Neuronal stem cell (in vitro differentiated cells): ENCODE data around the gene CXCL11.
"Not testable (repeated sequence)": the region's sequence is repeated elsewhere in the genome, so short reads cannot be mapped to it uniquely, and the experiment has no call there.

Experiments used
- DNase-seq: peaks from one replicate; pipeline ENCODE4 v3.0.0-alpha.2; 2013; ENCODE audit warnings: low spot score
- H2AFZ ChIP-seq: one replicate; pipeline ENCODE4 v1.6.1; 2013; ENCODE audit warnings: mild to moderate bottlenecking, low read length, inconsistent platforms
- H2AK5ac ChIP-seq: 2 replicates; pipeline ENCODE4 v1.6.1; 2013; ENCODE audit warnings: low read depth, mild to moderate bottlenecking, inconsistent platforms, low read length, moderate library complexity, mixed read lengths
- H2BK120ac ChIP-seq: 2 replicates; pipeline ENCODE4 v1.6.1; 2013; ENCODE audit warnings: low read depth, mild to moderate bottlenecking, inconsistent platforms, low read length, moderate library complexity, mixed read lengths
- H2BK12ac ChIP-seq: one replicate; pipeline ENCODE4 v1.6.1; 2013; ENCODE audit warnings: low read length, inconsistent platforms
- H2BK15ac ChIP-seq: 2 replicates; pipeline ENCODE4 v1.6.1; 2013; ENCODE audit warnings: mild to moderate bottlenecking, low read length, inconsistent platforms, mixed read lengths
- H2BK5ac ChIP-seq: one replicate; pipeline ENCODE4 v1.6.1; 2013; ENCODE audit warnings: inconsistent platforms, mild to moderate bottlenecking, low read length, moderate library complexity
- H3K14ac ChIP-seq: one replicate; pipeline ENCODE4 v1.6.1; 2013; ENCODE audit warnings: low read length, inconsistent platforms
- H3K18ac ChIP-seq: 2 replicates; pipeline ENCODE4 v1.6.1; 2013; ENCODE audit warnings: low read length, inconsistent platforms
- H3K23ac ChIP-seq: 2 replicates; pipeline ENCODE4 v1.6.1; 2013; ENCODE audit warnings: low read depth, mild to moderate bottlenecking, mixed read lengths, low read length, inconsistent platforms; ENCODE audit not compliant: poor library complexity
- H3K27ac ChIP-seq: replicated peaks from 3 replicates; pipeline ENCODE4 v1.5.1; 2013; ENCODE audit warnings: low read length, inconsistent platforms
- H3K27me3 ChIP-seq, 3 experiments: 2 replicates each; pipeline ENCODE4 v1.6.1; 2013; ENCODE audit warnings: low read length in 3 of 3, mild to moderate bottlenecking in 2 of 3, inconsistent platforms in 1 of 3, low read depth in 1 of 3, mixed read lengths in 1 of 3, moderate library complexity in 1 of 3; ENCODE audit not compliant: control insufficient read depth in 3 of 3, insufficient read depth in 3 of 3
- H3K36me3 ChIP-seq, 2 donors: replicated peaks in 1 of 2; 2 replicates each; pipeline ENCODE4 v1.6.1; 2013; ENCODE audit warnings: low read length in 2 of 2; ENCODE audit not compliant: control insufficient read depth in 2 of 2, insufficient read depth in 2 of 2
- H3K4ac ChIP-seq: 2 replicates; pipeline ENCODE4 v1.6.1; 2013; ENCODE audit warnings: inconsistent platforms, mild to moderate bottlenecking, low read length, moderate library complexity
- H3K4me1 ChIP-seq, 2 donors: 1 replicate in 1 of 2; 2 replicates in 1 of 2; pipeline ENCODE4 v1.6.1; 2013; ENCODE audit warnings: low read length in 2 of 2, low read depth in 1 of 2; ENCODE audit not compliant: control insufficient read depth in 2 of 2, insufficient read depth in 1 of 2
- H3K4me2 ChIP-seq: one replicate; pipeline ENCODE4 v1.6.1; 2013; ENCODE audit warnings: mild to moderate bottlenecking, low read length, inconsistent platforms; ENCODE audit not compliant: insufficient read depth, poor library complexity, severe bottlenecking
- H3K4me3 ChIP-seq, 2 donors: 2 replicates each; pipeline ENCODE4 v1.5.1; 2013; ENCODE audit warnings: low read length in 2 of 2, mild to moderate bottlenecking in 2 of 2, inconsistent platforms in 1 of 2, moderate library complexity in 1 of 2
- H3K79me1 ChIP-seq: one replicate; pipeline ENCODE4 v1.6.1; 2013; ENCODE audit warnings: low read depth, mild to moderate bottlenecking, inconsistent platforms, low read length, moderate library complexity
- H3K9ac ChIP-seq: one replicate; pipeline ENCODE4 v1.6.1; 2013; ENCODE audit warnings: mild to moderate bottlenecking, low read depth, low read length, inconsistent platforms; ENCODE audit not compliant: poor library complexity
- H3K9me3 ChIP-seq, 2 donors: replicated peaks in 1 of 2; 2 replicates each; pipeline versions ENCODE3 to v1.6.1; 2013; ENCODE audit warnings: low read length in 2 of 2, mild to moderate bottlenecking in 2 of 2, inconsistent platforms in 1 of 2, low read depth in 1 of 2, mixed read lengths in 1 of 2, moderate library complexity in 1 of 2; ENCODE audit not compliant: control insufficient read depth in 2 of 2, insufficient read depth in 1 of 2
- H4K8ac ChIP-seq: one replicate; pipeline ENCODE4 v1.6.1; 2013; ENCODE audit warnings: low read depth, mild to moderate bottlenecking, inconsistent platforms, low read length, moderate library complexity
- H4K91ac ChIP-seq: one replicate; pipeline ENCODE4 v1.6.1; 2013; ENCODE audit warnings: low read length, low read depth, mild to moderate bottlenecking, inconsistent platforms; ENCODE audit not compliant: poor library complexity
- WGBS, 2 donors: extraction: QIAGEN DNeasy Blood & Tissue Kit; methylation state at CpG; one replicate each; pipeline ENCODE4 v1.1.7; 2013; ENCODE audit warnings: missing lambda C conversion rate in 2 of 2, mixed read lengths in 1 of 2; ENCODE audit not compliant: insufficient read length in 2 of 2, insufficient replicate concordance in 1 of 2; ENCODE audit errors: extremely low coverage in 2 of 2; 5-methylcytosine and 5-hydroxymethylcytosine counted together

The CXCL11 gene

GRCh38 chr4:76044686-76045085 is 8.8 kb upstream of the CXCL11 start:
- H3K79me1 ChIP-seq, H3K4me2 ChIP-seq, H4K8ac ChIP-seq, H2BK15ac ChIP-seq, H3K14ac ChIP-seq, H4K91ac ChIP-seq, H3K9ac ChIP-seq, H2BK12ac ChIP-seq, H3K4me3 ChIP-seq, H3K23ac ChIP-seq, H3K18ac ChIP-seq, H2BK120ac ChIP-seq, H3K4me1 ChIP-seq, DNase-seq, H2AFZ ChIP-seq, H3K36me3 ChIP-seq, H3K27ac ChIP-seq, H3K27me3 ChIP-seq, H3K9me3 ChIP-seq, H3K4ac ChIP-seq, H2AK5ac ChIP-seq, H2BK5ac ChIP-seq: not testable (repeated sequence)
- no CpG with 5 or more reads among the region's 4 CpGs for WGBS, 2 donors

GRCh38 chr4:76043306-76043705 is 7.4 kb upstream of the CXCL11 start:
- H3K79me1 ChIP-seq, H2BK120ac ChIP-seq, H3K27ac ChIP-seq, H2BK12ac ChIP-seq, DNase-seq, H3K4me3 ChIP-seq, H3K27me3 ChIP-seq, H3K4me1 ChIP-seq, H3K4me2 ChIP-seq, H3K36me3 ChIP-seq, H3K9ac ChIP-seq, H3K14ac ChIP-seq, H2BK15ac ChIP-seq, H4K91ac ChIP-seq, H3K9me3 ChIP-seq, H2AFZ ChIP-seq, H4K8ac ChIP-seq, H3K18ac ChIP-seq, H2AK5ac ChIP-seq, H2BK5ac ChIP-seq, H3K4ac ChIP-seq, H3K23ac ChIP-seq: not testable (repeated sequence)
- WGBS, 2 donors, result no CpG with 5 or more reads among the region's 18 CpGs

GRCh38 chr4:76042241-76042998 is 6.5 kb upstream of the CXCL11 start:
- H2BK15ac ChIP-seq, H2BK120ac ChIP-seq, H3K79me1 ChIP-seq, H2BK12ac ChIP-seq, H3K23ac ChIP-seq, H3K4ac ChIP-seq, DNase-seq, H3K4me2 ChIP-seq, H2AK5ac ChIP-seq, H2BK5ac ChIP-seq, H4K8ac ChIP-seq, H3K27ac ChIP-seq, H3K27me3 ChIP-seq, H4K91ac ChIP-seq, H3K18ac ChIP-seq, H3K9me3 ChIP-seq, H3K36me3 ChIP-seq, H3K4me1 ChIP-seq, H3K9ac ChIP-seq, H2AFZ ChIP-seq, H3K4me3 ChIP-seq, H3K14ac ChIP-seq: not testable (repeated sequence)
- WGBS, 2 donors, result no CpG with 5 or more reads among the region's 18 CpGs

- Histone ChIP-seq H3K27me3 (peaks cover 0 to 12% (median 0%) of the 10 kb centered on the region in 3 experiments), H3K27ac (no peak overlapping the region), H3K4me3 (no peak overlapping the region), H3K79me1 (no peaks in the 10 kb centered on the region), H2BK120ac (no peak overlapping the region), H2BK12ac (no peak overlapping the region), H3K9me3 (no peaks in the 10 kb centered on the region), H3K36me3 (no peaks in the 10 kb centered on the region), H2AFZ (no peak overlapping the region), H2BK5ac (no peak overlapping the region), H3K4me2 (no peak overlapping the region), H2AK5ac (no peak overlapping the region), H3K9ac (no peak overlapping the region), H3K4me1 (no peaks in the 10 kb centered on the region), H3K14ac (no peak overlapping the region), H2BK15ac (no peak overlapping the region), H4K91ac (no peak overlapping the region), H3K4ac (no peak overlapping the region), H3K18ac (no peak overlapping the region), H4K8ac (no peak overlapping the region), H3K23ac (no peak overlapping the region)
- DNase-seq, result no peak
- WGBS, 2 donors, result no CpG with 5 or more reads among the region's 3 CpGs
These were observed 985 bp upstream of the CXCL11 start for GRCh38 chr4:76036855-76037254.
